ENCODE measurements around the gene SQSTM1. TPM values are rescaled to one million over a fixed set of nuclear protein-coding genes. Genes with fewer than 3 reads are reported as not detected.

The SQSTM1 gene
- total and polyA plus RNA-seq, 9 of the 15 experiments (the other 6 are each of a cell fraction or from before 2014, with no cell fraction given): 5.6 to 148 (median 64.0) TPM

DNA sequence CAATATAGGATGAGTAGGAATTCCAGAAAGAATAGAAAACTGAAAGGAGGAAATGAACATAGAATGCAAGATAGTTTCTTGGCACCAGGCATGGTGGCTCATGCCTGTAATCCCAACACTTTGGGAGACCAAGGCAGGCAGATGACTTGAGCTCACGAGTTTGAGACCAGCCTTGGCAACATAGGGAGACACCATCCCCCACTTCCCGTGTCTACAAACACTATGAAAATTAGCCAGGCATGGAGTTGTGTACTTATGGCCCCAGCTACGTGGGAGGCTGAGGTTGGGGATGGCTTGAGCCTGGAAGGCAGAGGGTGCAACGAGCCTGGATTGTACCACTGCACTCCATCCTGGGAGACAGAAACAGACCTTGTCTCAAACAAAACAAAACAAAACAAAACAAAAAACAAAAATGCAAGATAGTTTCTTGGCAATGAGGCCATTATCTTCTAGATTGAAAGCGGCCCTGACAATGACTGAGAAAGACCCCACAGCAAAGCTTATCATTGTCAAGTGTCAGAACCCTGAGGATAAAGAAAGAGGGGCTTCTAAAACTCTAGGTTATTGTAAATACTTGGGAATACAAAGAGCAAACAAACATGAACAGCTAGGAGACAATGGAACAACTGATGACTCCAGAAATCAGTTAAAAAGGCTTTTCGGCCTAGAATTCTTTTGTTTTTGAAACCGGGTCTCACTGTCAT is 9.2 kb downstream of the SQSTM1 start (continued):
- TF ChIP-seq, protein P1, sequence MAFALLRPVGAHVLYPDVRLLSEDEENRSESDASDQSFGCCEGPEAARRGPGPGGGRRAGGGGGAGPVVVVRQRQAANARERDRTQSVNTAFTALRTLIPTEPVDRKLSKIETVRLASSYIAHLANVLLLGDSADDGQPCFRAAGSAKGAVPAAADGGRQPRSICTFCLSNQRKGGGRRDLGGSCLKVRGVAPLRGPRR (CRISPR knock-in tag; IDR thresholded peaks at IDR 0.05): no peak
- no peak for TF ChIP-seq SRSF7 (optimal IDR thresholded peaks at IDR 0.05; ENCODE audit: low read depth, low read length)
- no peak for TF ChIP-seq NFE2 (IDR thresholded peaks at IDR 0.05; ENCODE audit: low read depth)
- no peak for TF ChIP-seq LARP7 (IDR thresholded peaks at IDR 0.05)
- no peak for TF ChIP-seq FUS (optimal IDR thresholded peaks at IDR 0.05; ENCODE audit: low read depth, low read length)
- TF ChIP-seq ZNF785 (CRISPR knock-in tag; IDR thresholded peaks at IDR 0.05): no peak
- peak; percentile 41; the same call in 1 of the 2 replicates for TF ChIP-seq RBFOX2 (IDR thresholded peaks at IDR 0.05; ENCODE audit: low read depth, low read length)
- TF ChIP-seq SUPT5H (IDR thresholded peaks at IDR 0.05): peak; percentile 5; the same call in 1 of the 2 replicates
- TF ChIP-seq CCNT2 (IDR thresholded peaks at IDR 0.05; ENCODE audit: borderline replicate concordance, extremely low read depth, insufficient read length, low read depth, low read length): no peak
- no peak for TF ChIP-seq ZFP1 (CRISPR knock-in tag; IDR thresholded peaks at IDR 0.05)
- TF ChIP-seq CBFB (CRISPR knock-in tag; IDR thresholded peaks at IDR 0.05): no peak
- no peak for TF ChIP-seq SAP30 (IDR thresholded peaks at IDR 0.05; ENCODE audit: borderline replicate concordance, insufficient read depth, low read depth, low read length, poor library complexity, severe bottlenecking)

Measured in K562 (cell line).